ENCODE results near the gene C19orf12.
A peak's percentile ranks its signal among the peaks of the same experiment; 100 is the strongest.

C19orf12 gene

DNA sequence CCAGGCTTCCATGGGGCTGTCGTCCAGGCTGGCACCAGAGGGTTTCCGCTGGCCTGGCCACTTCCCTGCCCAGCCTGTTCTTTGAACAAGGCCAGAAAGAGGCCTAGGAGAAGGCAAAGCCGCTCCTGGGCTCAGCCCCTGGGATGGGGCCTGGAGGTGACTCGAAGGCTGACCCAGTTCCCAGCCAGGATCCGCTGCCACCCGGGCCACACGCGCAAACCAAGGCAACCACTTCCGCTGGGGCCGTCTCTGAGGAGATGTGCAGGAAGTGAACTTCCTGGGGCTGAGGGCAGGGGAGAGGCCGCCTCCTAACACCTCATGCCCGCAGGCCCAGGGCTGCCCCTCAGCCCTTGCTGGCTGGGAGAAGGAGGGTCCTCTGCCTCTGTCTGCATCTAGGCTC lies 34.6 kb downstream of the C19orf12 start:
- TF ChIP-seq, protein P1, sequence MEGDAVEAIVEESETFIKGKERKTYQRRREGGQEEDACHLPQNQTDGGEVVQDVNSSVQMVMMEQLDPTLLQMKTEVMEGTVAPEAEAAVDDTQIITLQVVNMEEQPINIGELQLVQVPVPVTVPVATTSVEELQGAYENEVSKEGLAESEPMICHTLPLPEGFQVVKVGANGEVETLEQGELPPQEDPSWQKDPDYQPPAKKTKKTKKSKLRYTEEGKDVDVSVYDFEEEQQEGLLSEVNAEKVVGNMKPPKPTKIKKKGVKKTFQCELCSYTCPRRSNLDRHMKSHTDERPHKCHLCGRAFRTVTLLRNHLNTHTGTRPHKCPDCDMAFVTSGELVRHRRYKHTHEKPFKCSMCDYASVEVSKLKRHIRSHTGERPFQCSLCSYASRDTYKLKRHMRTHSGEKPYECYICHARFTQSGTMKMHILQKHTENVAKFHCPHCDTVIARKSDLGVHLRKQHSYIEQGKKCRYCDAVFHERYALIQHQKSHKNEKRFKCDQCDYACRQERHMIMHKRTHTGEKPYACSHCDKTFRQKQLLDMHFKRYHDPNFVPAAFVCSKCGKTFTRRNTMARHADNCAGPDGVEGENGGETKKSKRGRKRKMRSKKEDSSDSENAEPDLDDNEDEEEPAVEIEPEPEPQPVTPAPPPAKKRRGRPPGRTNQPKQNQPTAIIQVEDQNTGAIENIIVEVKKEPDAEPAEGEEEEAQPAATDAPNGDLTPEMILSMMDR (IDR thresholded peaks at IDR 0.05; ENCODE audit: control extremely low read depth, extremely low read depth, low read depth, missing control alignments), result no peak
- CTCF ChIA-PET, result interaction anchor here (1.5 to 2.4 kb wide), 3 partner anchors 14 to 69 kb away, joined by 3 to 11 read pairs (median 6); no protein-coding TSS in a partner anchor
- peak; percentile 63 for DNase-seq (ENCODE audit: extremely low spot score)
- POLR2A ChIA-PET, result no interaction called here

DNA sequence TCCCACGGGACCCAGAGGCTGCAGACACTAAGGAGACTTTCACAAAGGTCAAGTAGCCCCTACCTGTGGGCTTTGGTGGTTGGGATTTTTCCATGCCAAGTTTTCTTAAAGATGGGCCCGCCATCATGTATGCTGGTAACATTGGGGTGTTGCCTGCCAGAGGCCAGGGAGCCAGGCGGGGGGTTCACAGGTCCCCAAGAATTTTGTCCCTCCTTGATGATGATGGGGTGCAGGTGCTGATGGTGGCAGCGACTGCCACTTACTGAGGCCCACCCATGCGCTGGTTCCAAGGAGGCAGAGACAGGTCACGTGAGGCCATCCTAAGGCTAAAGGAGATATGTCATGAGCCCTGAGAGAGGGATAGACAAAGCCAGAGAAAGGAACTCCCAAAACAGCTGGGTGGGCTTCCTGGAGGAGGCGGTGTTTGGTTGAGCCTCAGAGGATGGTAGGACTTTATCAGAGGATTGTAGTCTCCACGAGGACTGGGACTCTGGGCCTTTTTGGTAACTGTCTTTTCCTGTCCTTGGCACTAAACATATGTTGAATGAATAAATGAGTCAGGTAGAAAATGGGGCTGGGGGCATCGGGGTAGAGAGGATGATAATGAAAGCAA lies 35.4 kb downstream of the C19orf12 start:
- POLR2A ChIA-PET, result no interaction called here
- DNase-seq (ENCODE audit: extremely low spot score), result no peak
- TF ChIP-seq, protein P1 (IDR thresholded peaks at IDR 0.05; ENCODE audit: control extremely low read depth, extremely low read depth, low read depth, missing control alignments), result no peak
- CTCF ChIA-PET, result interaction anchor here (1.5 to 4.5 kb wide), 7 partner anchors 11 to 69 kb away, joined by 3 to 18 read pairs (median 6); partner anchors contain the start of gene PLEKHF1

GRCh38 chr19:29678484-29679106 lies 36.5 kb downstream of the C19orf12 start:
- ChIA-PET POLR2A (no interaction called here), CTCF (interaction anchor here (1.2 to 4.5 kb wide), 7 partner anchors 12 to 68 kb away, joined by 3 to 18 read pairs (median 8); partner anchors contain the start of gene PLEKHF1)
- TF ChIP-seq, protein P1 (IDR thresholded peaks at IDR 0.05; ENCODE audit: control extremely low read depth, extremely low read depth, low read depth, missing control alignments), result no peak
- DNase-seq (ENCODE audit: extremely low spot score), result no peak

DNA sequence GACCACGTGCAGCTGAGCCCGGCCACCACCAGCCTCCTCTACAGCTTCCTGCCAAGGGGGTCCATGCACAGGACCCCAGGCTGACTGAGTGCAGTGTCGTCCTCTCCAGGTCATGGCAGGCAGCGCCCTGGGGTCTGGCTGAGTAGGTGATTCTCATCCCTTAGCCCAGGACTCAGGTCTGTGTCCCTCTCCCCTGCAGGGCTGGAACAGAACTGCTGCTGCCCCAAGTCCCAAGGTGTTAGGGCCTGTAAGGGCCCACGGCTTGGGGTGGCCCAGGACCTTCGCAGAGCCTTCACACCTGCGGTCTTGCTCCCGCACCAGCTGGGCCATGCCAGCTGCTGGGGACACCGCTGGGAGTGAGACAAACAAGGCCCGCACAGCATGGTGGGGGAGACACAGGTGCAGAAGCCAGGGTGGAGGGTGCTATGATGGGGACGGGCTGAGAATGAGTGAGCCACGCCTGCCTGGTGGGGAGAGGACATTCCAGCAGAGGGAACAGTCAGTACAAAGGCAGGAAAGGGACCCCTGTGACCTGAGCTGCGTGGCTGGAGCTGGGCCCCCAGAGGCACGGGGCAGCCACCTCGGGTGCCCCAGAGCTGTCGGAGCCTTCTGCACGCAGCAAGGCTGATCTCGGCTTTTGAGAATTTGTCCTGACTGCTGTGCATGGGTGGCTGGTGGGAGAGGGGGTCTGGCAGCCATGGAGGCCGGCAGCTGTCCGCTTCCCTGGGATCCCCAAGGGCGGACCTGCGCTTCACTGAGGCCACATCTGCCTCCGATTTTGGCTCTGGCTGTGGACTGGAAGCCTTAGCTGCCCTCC lies 37.9 kb downstream of the C19orf12 start:
- TF ChIP-seq, protein P1 (IDR thresholded peaks at IDR 0.05; ENCODE audit: control extremely low read depth, extremely low read depth, low read depth, missing control alignments), result no peak
- CTCF ChIA-PET, result interaction anchor here (1.0 to 4.5 kb wide), 7 partner anchors 11 to 66 kb away, joined by 4 to 18 read pairs (median 8); partner anchors contain the start of gene PLEKHF1
- POLR2A ChIA-PET, result no interaction called here
- DNase-seq (ENCODE audit: extremely low spot score), result no peak

DNA sequence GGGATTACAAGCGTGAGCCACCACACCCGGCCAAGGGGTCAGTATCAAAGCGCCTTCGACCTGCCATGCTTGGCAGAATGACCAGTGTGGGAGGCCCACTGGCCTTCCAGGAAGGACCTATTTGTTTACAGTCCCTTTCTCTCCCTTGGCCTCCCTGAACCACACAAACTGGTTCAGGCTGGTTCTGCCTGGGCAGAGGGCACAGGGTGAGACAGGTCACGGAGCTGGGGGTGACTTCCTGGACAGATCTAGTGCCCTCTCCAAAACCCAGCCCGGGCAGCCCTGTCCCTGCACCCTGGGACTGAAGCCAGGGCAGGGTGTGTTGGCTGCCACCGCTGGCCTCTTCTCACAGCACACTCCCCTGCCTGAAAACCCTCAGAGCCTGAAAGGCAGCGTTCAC lies 38.5 kb downstream of the C19orf12 start:
- POLR2A ChIA-PET, result no interaction called here
- no peak for DNase-seq (ENCODE audit: extremely low spot score)
- CTCF ChIA-PET, result interaction anchor here (1.2 to 4.5 kb wide), 4 partner anchors 14 to 66 kb away, joined by 4 to 18 read pairs (median 15); no protein-coding TSS in a partner anchor
- TF ChIP-seq, protein P1 (IDR thresholded peaks at IDR 0.05; ENCODE audit: control extremely low read depth, extremely low read depth, low read depth, missing control alignments), result no peak

- DNase-seq (ENCODE audit: extremely low spot score), result no peak
- POLR2A ChIA-PET, result no interaction called here
- TF ChIP-seq, protein P1 (IDR thresholded peaks at IDR 0.05; ENCODE audit: control extremely low read depth, extremely low read depth, low read depth, missing control alignments), result no peak
- CTCF ChIA-PET, result interaction anchor here (3.7 to 5.5 kb wide), 3 partner anchors 17 to 65 kb away, joined by 17 to 49 read pairs (median 18); no protein-coding TSS in a partner anchor
These were observed 39.3 kb downstream of the C19orf12 start for GRCh38 chr19:29675650-29676186.

Data from GM10248 (cell line).